ENCODE results near the gene PREX1.

DNA sequence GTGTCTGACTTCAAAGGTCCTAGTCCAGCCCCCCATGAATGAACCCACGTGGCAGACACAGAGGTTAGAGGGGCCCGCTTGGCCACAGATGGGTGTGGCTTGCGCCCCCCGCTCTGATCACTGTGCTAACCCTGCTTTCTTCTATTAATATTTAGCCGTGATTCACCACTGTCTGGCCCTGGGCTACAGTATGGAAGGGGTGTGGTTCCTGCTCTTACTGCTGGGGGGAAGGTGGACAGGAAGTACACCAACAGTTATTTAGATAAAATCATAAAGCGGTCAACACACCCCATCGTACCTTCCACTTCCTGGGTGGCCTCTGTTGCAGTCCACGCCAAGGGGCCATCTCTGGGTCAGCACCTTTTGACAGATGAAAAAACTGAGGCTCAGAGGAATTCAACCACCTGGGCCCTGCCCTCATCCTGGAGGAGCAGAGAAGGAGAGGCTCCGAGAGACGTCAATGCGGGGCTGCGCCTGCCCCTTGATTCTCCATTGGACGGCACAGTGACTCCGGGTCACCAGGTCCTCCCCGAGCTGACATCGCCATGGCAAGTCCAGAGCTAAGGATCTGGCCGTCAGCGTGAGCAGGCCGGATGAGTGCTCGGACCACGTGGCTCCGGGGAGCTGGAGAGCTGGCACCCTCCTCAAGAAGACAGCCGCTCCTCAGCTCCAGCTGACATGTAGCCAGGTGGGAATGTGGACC is 206.3 kb downstream of the PREX1 start:
- TF ChIP-seq, protein P1, sequence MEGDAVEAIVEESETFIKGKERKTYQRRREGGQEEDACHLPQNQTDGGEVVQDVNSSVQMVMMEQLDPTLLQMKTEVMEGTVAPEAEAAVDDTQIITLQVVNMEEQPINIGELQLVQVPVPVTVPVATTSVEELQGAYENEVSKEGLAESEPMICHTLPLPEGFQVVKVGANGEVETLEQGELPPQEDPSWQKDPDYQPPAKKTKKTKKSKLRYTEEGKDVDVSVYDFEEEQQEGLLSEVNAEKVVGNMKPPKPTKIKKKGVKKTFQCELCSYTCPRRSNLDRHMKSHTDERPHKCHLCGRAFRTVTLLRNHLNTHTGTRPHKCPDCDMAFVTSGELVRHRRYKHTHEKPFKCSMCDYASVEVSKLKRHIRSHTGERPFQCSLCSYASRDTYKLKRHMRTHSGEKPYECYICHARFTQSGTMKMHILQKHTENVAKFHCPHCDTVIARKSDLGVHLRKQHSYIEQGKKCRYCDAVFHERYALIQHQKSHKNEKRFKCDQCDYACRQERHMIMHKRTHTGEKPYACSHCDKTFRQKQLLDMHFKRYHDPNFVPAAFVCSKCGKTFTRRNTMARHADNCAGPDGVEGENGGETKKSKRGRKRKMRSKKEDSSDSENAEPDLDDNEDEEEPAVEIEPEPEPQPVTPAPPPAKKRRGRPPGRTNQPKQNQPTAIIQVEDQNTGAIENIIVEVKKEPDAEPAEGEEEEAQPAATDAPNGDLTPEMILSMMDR (IDR thresholded peaks at IDR 0.05) = no peak
- TF ChIP-seq EP300 (IDR thresholded peaks at IDR 0.05) = no peak
- TF ChIP-seq POLR2A (IDR thresholded peaks at IDR 0.05) = no peak

Measured in ovary (tissue), 3 donors.